CD14-positive monocyte (primary cell): ENCODE results near the gene SIMC1. TPM values are rescaled to one million over a fixed set of nuclear protein-coding genes. Genes with fewer than 3 reads are reported as not detected.

Experiments
- DNase-seq, 3 donors: peaks; one replicate each; pipeline ENCODE4 v3.0.0-alpha.2; 2011 to 2022
- H2AFZ ChIP-seq: 2 replicates; pipeline ENCODE4 v1.6.0; 2012; ENCODE audit warnings: mild to moderate bottlenecking, low read depth, low read length, inconsistent platforms; ENCODE audit not compliant: insufficient read depth, poor library complexity, severe bottlenecking
- H3K27ac ChIP-seq, 2 donors: 1 replicate in 1 of 2; 2 replicates in 1 of 2; pipeline ENCODE4 v1.5.1; 2012 to 2013; ENCODE audit warnings: low read length in 2 of 2, control low read depth in 1 of 2, inconsistent platforms in 1 of 2, low read depth in 1 of 2, mild to moderate bottlenecking in 1 of 2
- H3K27me3 ChIP-seq, 2 donors: one replicate each; pipeline versions ENCODE4 v1.6.0 to v1.6.1; 2011 to 2013; ENCODE audit warnings: low read length in 2 of 2; ENCODE audit not compliant: control insufficient read depth in 2 of 2, insufficient read depth in 2 of 2
- H3K36me3 ChIP-seq, 2 donors: replicated peaks in 1 of 2; 1 replicate in 1 of 2; 2 replicates in 1 of 2; pipeline versions ENCODE4 v1.5.1 to v1.6.1; 2012 to 2013; ENCODE audit warnings: low read length in 2 of 2, control low read depth in 1 of 2, inconsistent platforms in 1 of 2, mild to moderate bottlenecking in 1 of 2; ENCODE audit not compliant: insufficient read depth in 2 of 2, control insufficient read depth in 1 of 2
- H3K4me1 ChIP-seq, 2 donors: 1 replicate in 1 of 2; 2 replicates in 1 of 2; pipeline versions ENCODE4 v1.5.1 to v1.6.1; 2012 to 2013; ENCODE audit warnings: low read length in 2 of 2, control low read depth in 1 of 2, inconsistent platforms in 1 of 2, mild to moderate bottlenecking in 1 of 2, moderate library complexity in 1 of 2; ENCODE audit not compliant: insufficient read depth in 2 of 2, control insufficient read depth in 1 of 2
- H3K4me2 ChIP-seq: replicated peaks from 2 replicates; pipeline ENCODE3; 2012; ENCODE audit warnings: low read length, moderate library complexity, mild to moderate bottlenecking; ENCODE audit not compliant: poor library complexity, severe bottlenecking; ENCODE audit errors: extremely low read depth
- H3K4me3 ChIP-seq, 3 experiments: fragments of 200-600 bp in 1 of 3; sonication (generic) in 1 of 3; replicated peaks in 1 of 3; 1 replicate in 2 of 3; 2 replicates in 1 of 3; pipeline ENCODE4 v1.5.1; 2011 to 2013; ENCODE audit warnings: low read length in 3 of 3, mild to moderate bottlenecking in 3 of 3, control low read depth in 2 of 3, low read depth in 2 of 3, inconsistent platforms in 1 of 3, moderate library complexity in 1 of 3
- H3K79me2 ChIP-seq: 2 replicates; pipeline ENCODE4 v1.6.0; 2012; ENCODE audit warnings: mild to moderate bottlenecking, control low read depth, inconsistent platforms, low read length, moderate library complexity; ENCODE audit not compliant: insufficient read depth
- H3K9ac ChIP-seq: 2 replicates; pipeline ENCODE4 v1.6.0; 2017; ENCODE audit warnings: low read length, mild to moderate bottlenecking; ENCODE audit not compliant: insufficient read depth, poor library complexity, severe bottlenecking
- H3K9me3 ChIP-seq, 2 donors: replicated peaks in 1 of 2; 1 replicate in 1 of 2; 2 replicates in 1 of 2; pipeline versions ENCODE4 v1.5.1 to v1.6.1; 2012 to 2013; ENCODE audit warnings: low read length in 2 of 2, control low read depth in 1 of 2; ENCODE audit not compliant: control insufficient read depth in 1 of 2, insufficient read depth in 1 of 2
- H4K20me1 ChIP-seq: 2 replicates; pipeline ENCODE4 v1.6.0; 2012; ENCODE audit warnings: mild to moderate bottlenecking, low read length, control low read depth, moderate library complexity; ENCODE audit not compliant: insufficient read depth
- H3K27ac Mint-ChIP-seq, 7 donors: one replicate each; pipeline ENCODE4 v1.8.0; 2020; ENCODE audit warnings: mild to moderate bottlenecking in 7 of 7, mixed read lengths in 7 of 7, moderate library complexity in 6 of 7, inconsistent platforms in 2 of 7
- H3K27me3 Mint-ChIP-seq, 3 donors: one replicate each; pipeline ENCODE4 v1.8.0; 2021 to 2022; ENCODE audit warnings: low read depth in 3 of 3, mild to moderate bottlenecking in 3 of 3, mixed read lengths in 3 of 3, moderate library complexity in 3 of 3, inconsistent platforms in 1 of 3
- H3K36me3 Mint-ChIP-seq, 2 donors: one replicate each; pipeline ENCODE4 v1.8.0; 2020; ENCODE audit warnings: mixed read lengths in 2 of 2, inconsistent platforms in 1 of 2, mild to moderate bottlenecking in 1 of 2
- H3K4me1 Mint-ChIP-seq: one replicate; pipeline ENCODE4 v1.8.0; 2020; ENCODE audit warnings: mild to moderate bottlenecking, mixed read lengths
- H3K4me3 Mint-ChIP-seq, 2 donors: one replicate each; pipeline ENCODE4 v1.8.0; 2020; ENCODE audit warnings: mild to moderate bottlenecking in 2 of 2, mixed read lengths in 2 of 2, moderate library complexity in 1 of 2
- H3K9me3 Mint-ChIP-seq, 7 donors: one replicate each; pipeline ENCODE4 v1.8.0; 2020 to 2022; ENCODE audit warnings: mixed read lengths in 7 of 7, mild to moderate bottlenecking in 6 of 7, moderate library complexity in 6 of 7, inconsistent platforms in 2 of 7
- CTCF ChIP-seq: fragments of 200-600 bp; IDR thresholded peaks from one replicate; pipeline ENCODE4 v1.8.0; 2022; ENCODE audit warnings: antibody characterized with exemption, mild to moderate bottlenecking
- WGBS: methylation state at CpG from one replicate; pipeline ENCODE4 v1.1.5; 2013; ENCODE audit warnings: missing lambda C conversion rate; ENCODE audit not compliant: insufficient coverage; 5-methylcytosine and 5-hydroxymethylcytosine counted together
- intact Hi-C, 2 donors: fragments of 100-400 bp; cut with micrococcal nuclease; formaldehyde crosslinking; loops; one replicate each; pipeline versions ENCODE4 v1.15.0 to v1.15.1; 2023
- polyA plus RNA-seq, 3 donors: library from polyadenylated mRNA; depleted of rRNA in 1 of 3; unstranded in 2 of 3; stranded (reverse) in 1 of 3; fragments of 300-500 nt in 2 of 3; fragments of >200 nt in 1 of 3; fragmentation: Illumina TruSeq in 2 of 3; gene quantifications; 1 replicate in 2 of 3; 2 replicates in 1 of 3; pipeline ENCODE4 v1.2.3, GENCODE V29; 2012 to 2021

Gene SIMC1
- polyA plus RNA-seq, 3 donors: 2.3 to 8.4 (median 3.7) TPM

GRCh38 chr5:176334031-176334770 lies 96.0 kb downstream of the SIMC1 start:
- no peak overlapping the region for H3K4me2 ChIP-seq
- H3K27ac ChIP-seq: no peak overlapping the region
- Mint-ChIP-seq H3K4me3 (no peak overlapping the region), H3K9me3 (peaks cover 0 to 8% (median 0%) of the 10 kb centered on the region in 7 donors), H3K36me3 (peaks cover 49 to 63% of the 10 kb centered on the region in 2 donors), H3K27me3 (no peaks in the 10 kb centered on the region), H3K4me1 (no peaks in the 10 kb centered on the region), H3K27ac (no peak overlapping the region)
- H3K4me1 ChIP-seq: no peaks in the 10 kb centered on the region
- H3K9me3 ChIP-seq: no peaks in the 10 kb centered on the region
- TF ChIP-seq CTCF: no peak
- intact Hi-C loops: no loop called here
- no peak for DNase-seq
- no peak overlapping the region for H3K4me3 ChIP-seq
- H3K27me3 ChIP-seq: no peaks in the 10 kb centered on the region
- peaks cover 21 to 63% of the 10 kb centered on the region in 2 donors for H3K36me3 ChIP-seq
- no peaks in the 10 kb centered on the region for H4K20me1 ChIP-seq
- no peak overlapping the region for H3K9ac ChIP-seq
- no peak overlapping the region for H2AFZ ChIP-seq
- H3K79me2 ChIP-seq: no peaks in the 10 kb centered on the region

GRCh38 chr5:176337913-176338312 lies 99.7 kb downstream of the SIMC1 start:
- Histone ChIP-seq H3K27ac (no peak overlapping the region), H3K4me3 (no peak overlapping the region), H3K9ac (no peak overlapping the region), H3K79me2 (no peaks in the 10 kb centered on the region), H3K36me3 (peaks cover 28 to 97% of the 10 kb centered on the region in 2 donors), H3K4me2 (no peak overlapping the region), H3K4me1 (no peaks in the 10 kb centered on the region), H4K20me1 (no peaks in the 10 kb centered on the region), H3K9me3 (no peaks in the 10 kb centered on the region), H3K27me3 (no peaks in the 10 kb centered on the region), H2AFZ (no peak overlapping the region)
- H3K4me1 Mint-ChIP-seq: no peaks in the 10 kb centered on the region
- no peaks in the 10 kb centered on the region for H3K27me3 Mint-ChIP-seq
- no peak overlapping the region for H3K4me3 Mint-ChIP-seq
- H3K9me3 Mint-ChIP-seq: peaks cover 0 to 8% (median 0%) of the 10 kb centered on the region in 7 donors
- no peak overlapping the region for H3K27ac Mint-ChIP-seq
- H3K36me3 Mint-ChIP-seq: peaks cover 63 to 70% of the 10 kb centered on the region in 2 donors
- WGBS: 100% methylated on average over 1 of the region's 1 CpG
- no peak for TF ChIP-seq CTCF
- intact Hi-C loops: no loop called here
- no peak for DNase-seq
